OCI-LY7 (cell line): ENCODE measurements around the gene KRTAP5-3. TPM values are rescaled to one million over a fixed set of nuclear protein-coding genes. Genes with fewer than 3 reads are reported as not detected.

Experiments used
- BruUV-seq: library from RNA; stranded (reverse); fragments of 400-500 nt; replicated peaks from 2 replicates; lab custom pipeline; 2021; lab: Mats Ljungman, UMichigan
- CTCF ChIA-PET: fragments of 300-600 bp; sonication (Branson Sonifier 250); formaldehyde crosslinking; loops from one replicate; lab custom pipeline; 2022; ENCODE audit warnings: antibody characterized with exemption; ENCODE audit not compliant: unreplicated experiment; lab: Charles Lee
- POLR2A ChIA-PET: fragments of 300-600 bp; sonication (Branson Sonifier 250); formaldehyde crosslinking; loops from one replicate; lab custom pipeline; 2022; ENCODE audit warnings: antibody characterized with exemption; lab: Charles Lee
- DNase-seq: peaks from one replicate; pipeline ENCODE4 v3.0.0-alpha.2; 2015; ENCODE audit warnings: low spot score
- H2AFZ ChIP-seq: fragments of 200-600 bp; sonication (generic), shearing (Covaris generic); 2 replicates; pipeline ENCODE4 v1.6.1; 2014; ENCODE audit warnings: mild to moderate bottlenecking, antibody characterized with exemption, low read length, moderate library complexity
- H3K27ac ChIP-seq: fragments of 200-600 bp; sonication (generic); 2 replicates; pipeline ENCODE4 v1.5.1; 2014; ENCODE audit warnings: mixed run types, low read depth, mild to moderate bottlenecking, moderate library complexity, low read length, inconsistent platforms; ENCODE audit not compliant: poor library complexity, severe bottlenecking
- H3K36me3 ChIP-seq: fragments of 200-600 bp; sonication (generic); 2 replicates; pipeline ENCODE4 v1.6.1; 2014; ENCODE audit warnings: mild to moderate bottlenecking, antibody characterized with exemption, low read length, moderate library complexity, mixed read lengths; ENCODE audit not compliant: insufficient read depth
- H3K4me1 ChIP-seq: fragments of 200-600 bp; sonication (generic); 2 replicates; pipeline ENCODE4 v1.5.1; 2014; ENCODE audit warnings: mild to moderate bottlenecking, low read length; ENCODE audit not compliant: insufficient read depth, poor library complexity, severe bottlenecking
- H3K4me2 ChIP-seq: fragments of 200-600 bp; sonication (generic); 2 replicates; pipeline ENCODE4 v1.6.1; 2014; ENCODE audit warnings: mild to moderate bottlenecking, low read length
- H3K4me3 ChIP-seq: fragments of 200-600 bp; sonication (generic); 2 replicates; pipeline ENCODE4 v1.5.1; 2014; ENCODE audit warnings: mild to moderate bottlenecking, low read depth, low read length; ENCODE audit not compliant: poor library complexity, severe bottlenecking
- H3K79me2 ChIP-seq: fragments of 200-600 bp; sonication (generic); 2 replicates; pipeline ENCODE4 v1.6.1; 2016; ENCODE audit warnings: low read depth, mild to moderate bottlenecking, low read length, moderate library complexity, mixed read lengths; ENCODE audit not compliant: insufficient read depth
- H3K9me2 ChIP-seq: fragments of 200-600 bp; sonication (generic); 2 replicates; pipeline ENCODE4 v1.6.1; 2016; ENCODE audit warnings: mild to moderate bottlenecking, low read length, mixed read lengths; ENCODE audit not compliant: insufficient read depth
- H3K9me3 ChIP-seq: fragments of 200-600 bp; sonication (generic); 2 replicates; pipeline ENCODE4 v1.6.1; 2014; ENCODE audit warnings: mild to moderate bottlenecking, mixed run types, low read length, mixed read lengths
- H4K20me1 ChIP-seq: fragments of 200-600 bp; sonication (generic); 2 replicates; pipeline ENCODE4 v1.6.1; 2014; ENCODE audit warnings: mild to moderate bottlenecking, antibody characterized with exemption, low read length, moderate library complexity, mixed read lengths; ENCODE audit not compliant: insufficient read depth
- CTCF ChIP-seq: fragments of 200-600 bp; sonication (generic); conservative IDR thresholded peaks from 2 replicates; pipeline ENCODE4 v1.5.1; 2014; ENCODE audit warnings: mild to moderate bottlenecking, antibody characterized with exemption, low read length, moderate library complexity, mixed read lengths
- EZH2phosphoT487 ChIP-seq: fragments of 200-600 bp; sonication (generic); IDR thresholded peaks from 2 replicates; pipeline ENCODE4 v1.6.1; 2018; ENCODE audit warnings: low read depth, borderline replicate concordance, mild to moderate bottlenecking, mixed run types, antibody characterized with exemption, low read length, moderate library complexity, mixed read lengths
- intact Hi-C: fragments of 100-400 bp; cut with micrococcal nuclease; formaldehyde crosslinking; loops from one replicate; pipeline ENCODE4 v1.10.0; 2022; ENCODE audit not compliant: unreplicated experiment
- total RNA-seq, 2 experiments: library from RNA; depleted of rRNA in 1 of 2; stranded (reverse); fragments of >200 nt in 1 of 2; shearing (Covaris generic) in 1 of 2; gene quantifications; 2 replicates each; pipeline ENCODE4 v1.2.3, GENCODE V29; 2014 to 2022

KRTAP5-3 gene
- total RNA-seq, 2 experiments from 2014 or later: not detected

- no peaks in the 10 kb centered on the region for H4K20me1 ChIP-seq
- no peaks in the 10 kb centered on the region for H3K79me2 ChIP-seq
- H3K9me3 ChIP-seq: no peaks in the 10 kb centered on the region
- intact Hi-C loops: no loop called here
- H3K27ac ChIP-seq: no peak overlapping the region
- H3K4me1 ChIP-seq: no peaks in the 10 kb centered on the region
- H2AFZ ChIP-seq: no peak overlapping the region
- H3K4me2 ChIP-seq: no peak overlapping the region
- peak; percentile 92 for TF ChIP-seq CTCF
- no peak for TF ChIP-seq EZH2phosphoT487
- POLR2A ChIA-PET: no interaction called here
- CTCF ChIA-PET: no interaction called here
- no peak overlapping the region for H3K4me3 ChIP-seq
- BruUV-seq: no TSS peak
- DNase-seq: peak; percentile 32
- H3K9me2 ChIP-seq: no peaks in the 10 kb centered on the region
- H3K36me3 ChIP-seq: no peaks in the 10 kb centered on the region
Observed at GRCh38 chr11:1640076-1640946, 32.0 kb upstream of the KRTAP5-3 start.

- H3K27ac ChIP-seq: no peak overlapping the region
- H3K79me2 ChIP-seq: no peaks in the 10 kb centered on the region
- H3K36me3 ChIP-seq: no peaks in the 10 kb centered on the region
- no TSS peak for BruUV-seq
- ChIA-PET POLR2A (no interaction called here), CTCF (no interaction called here)
- H3K4me1 ChIP-seq: no peaks in the 10 kb centered on the region
- H4K20me1 ChIP-seq: no peaks in the 10 kb centered on the region
- no peak for TF ChIP-seq EZH2phosphoT487
- TF ChIP-seq CTCF: no peak
- H2AFZ ChIP-seq: no peak overlapping the region
- no peak overlapping the region for H3K4me3 ChIP-seq
- no peak overlapping the region for H3K4me2 ChIP-seq
- intact Hi-C loops: no loop called here
- DNase-seq: no peak
- H3K9me2 ChIP-seq: no peaks in the 10 kb centered on the region
- no peaks in the 10 kb centered on the region for H3K9me3 ChIP-seq
Observed at GRCh38 chr11:1639666-1640065, 31.4 kb upstream of the KRTAP5-3 start.

GRCh38 chr11:1639102-1639620 is 30.9 kb upstream of the KRTAP5-3 start:
- no TSS peak for BruUV-seq
- DNase-seq: no peak
- Histone ChIP-seq H3K27ac (no peak overlapping the region), H3K36me3 (no peaks in the 10 kb centered on the region), H4K20me1 (no peaks in the 10 kb centered on the region), H3K9me3 (no peaks in the 10 kb centered on the region), H3K4me1 (no peaks in the 10 kb centered on the region), H2AFZ (no peak overlapping the region), H3K9me2 (no peaks in the 10 kb centered on the region), H3K4me2 (no peak overlapping the region), H3K4me3 (no peak overlapping the region), H3K79me2 (no peaks in the 10 kb centered on the region)
- intact Hi-C loops: no loop called here
- TF ChIP-seq EZH2phosphoT487 (no peak), CTCF (no peak)
- CTCF ChIA-PET: no interaction called here
- POLR2A ChIA-PET: no interaction called here
